Duodenal mucosa (tissue), 2 donors: ENCODE measurements around the gene FLII.
A peak's percentile ranks its signal among the peaks of the same experiment; 100 is the strongest.
"Not testable (repeated sequence)": the region's sequence is repeated elsewhere in the genome, so short reads cannot be mapped to it uniquely, and the experiment has no call there.

Experiments used
- H3K27ac ChIP-seq: one replicate; pipeline ENCODE4 v1.7.0; 2013; ENCODE audit warnings: low read depth, low read length
- H3K27me3 ChIP-seq, 2 donors: one replicate each; pipeline ENCODE4 v1.7.0; 2013; ENCODE audit warnings: low read length in 2 of 2, control low read depth in 1 of 2; ENCODE audit not compliant: insufficient read depth in 2 of 2, control insufficient read depth in 1 of 2
- H3K36me3 ChIP-seq, 2 donors: one replicate each; pipeline ENCODE4 v1.7.0; 2013; ENCODE audit warnings: low read length in 2 of 2, control low read depth in 1 of 2; ENCODE audit not compliant: insufficient read depth in 2 of 2, control insufficient read depth in 1 of 2
- H3K4me1 ChIP-seq, 2 donors: one replicate each; pipeline ENCODE4 v1.7.0; 2013; ENCODE audit warnings: low read length in 2 of 2, control low read depth in 1 of 2; ENCODE audit not compliant: insufficient read depth in 2 of 2, control insufficient read depth in 1 of 2
- H3K4me3 ChIP-seq, 2 donors: one replicate each; pipeline ENCODE4 v1.7.0; 2013; ENCODE audit warnings: low read length in 2 of 2, low read depth in 1 of 2
- H3K9ac ChIP-seq, 2 donors: one replicate each; pipeline ENCODE4 v1.7.0; 2013; ENCODE audit warnings: low read length in 2 of 2, low read depth in 1 of 2
- H3K9me3 ChIP-seq, 2 donors: one replicate each; pipeline ENCODE4 v1.7.0; 2013; ENCODE audit warnings: low read length in 2 of 2, control low read depth in 1 of 2; ENCODE audit not compliant: control insufficient read depth in 1 of 2

Gene FLII

GRCh38 chr17:18224387-18225120 is 34.0 kb downstream of the FLII start:
- no peaks in the 10 kb centered on the region for H3K36me3 ChIP-seq
- H3K4me3 ChIP-seq: peak overlapping the region; percentile 27 to 63
- no peak overlapping the region for H3K27ac ChIP-seq
- no peaks in the 10 kb centered on the region for H3K27me3 ChIP-seq
- peak overlapping the region in 1 of 2 donors; percentile 21 for H3K9ac ChIP-seq
- H3K4me1 ChIP-seq: peaks cover 8 to 15% of the 10 kb centered on the region in 2 donors
- no peaks in the 10 kb centered on the region for H3K9me3 ChIP-seq

- H3K9ac ChIP-seq: no peak overlapping the region
- no peaks in the 10 kb centered on the region for H3K27me3 ChIP-seq
- no peak overlapping the region for H3K4me3 ChIP-seq
- H3K36me3 ChIP-seq: no peaks in the 10 kb centered on the region
- H3K9me3 ChIP-seq: no peaks in the 10 kb centered on the region
- H3K4me1 ChIP-seq: peaks cover 11 to 15% of the 10 kb centered on the region in 2 donors
- H3K27ac ChIP-seq: no peak overlapping the region
These were observed 34.5 kb downstream of the FLII start for GRCh38 chr17:18224053-18224386.

GRCh38 chr17:18218756-18219415 is 39.7 kb downstream of the FLII start:
- Histone ChIP-seq H3K4me1 (peaks cover 0 to 8% of the 10 kb centered on the region in 2 donors), H3K27ac (no peak overlapping the region), H3K9me3 (no peaks in the 10 kb centered on the region), H3K9ac (no peak overlapping the region), H3K36me3 (no peaks in the 10 kb centered on the region), H3K27me3 (no peaks in the 10 kb centered on the region), H3K4me3 (no peak overlapping the region)

- Histone ChIP-seq H3K9ac (no peak overlapping the region), H3K27me3 (no peaks in the 10 kb centered on the region), H3K27ac (no peak overlapping the region), H3K4me1 (peaks cover 0 to 8% of the 10 kb centered on the region in 2 donors), H3K36me3 (no peaks in the 10 kb centered on the region), H3K9me3 (no peaks in the 10 kb centered on the region), H3K4me3 (no peak overlapping the region)
These were observed 41.0 kb downstream of the FLII start for GRCh38 chr17:18217412-18218015.

GRCh38 chr17:18216906-18217305 is 41.6 kb downstream of the FLII start:
- H3K9ac ChIP-seq, H3K27ac ChIP-seq, H3K4me3 ChIP-seq, H3K27me3 ChIP-seq, H3K4me1 ChIP-seq, H3K36me3 ChIP-seq, H3K9me3 ChIP-seq: not testable (repeated sequence)

DNA sequence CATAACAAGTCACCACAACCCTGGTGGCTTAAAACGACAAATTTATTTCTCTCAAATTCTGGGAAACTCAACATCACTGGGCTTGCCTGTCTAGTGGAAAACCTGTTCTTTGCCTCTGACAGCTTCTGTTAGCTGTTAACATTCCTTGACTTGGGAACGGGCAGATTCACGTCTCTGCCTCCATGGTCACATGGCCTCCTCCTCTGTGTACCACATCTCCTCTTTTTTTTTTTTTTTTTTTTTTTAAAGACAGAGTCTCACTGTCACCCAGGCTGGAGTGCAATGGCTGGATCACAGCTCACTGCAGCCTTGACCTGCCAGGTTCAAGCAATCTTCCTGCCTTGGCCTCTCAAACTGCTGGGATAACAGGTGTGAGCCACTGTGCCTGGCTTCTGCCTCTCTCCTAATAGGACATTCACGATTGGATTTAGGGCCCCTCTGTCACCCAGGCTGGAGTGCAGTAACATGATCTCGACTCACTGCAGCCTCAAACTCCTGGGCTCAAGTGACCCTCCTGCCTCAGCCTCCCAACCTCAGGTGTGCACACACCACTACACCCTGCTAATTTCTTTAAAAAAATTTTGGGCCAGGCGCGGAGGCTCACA is 44.8 kb downstream of the FLII start:
- no peak overlapping the region for H3K9ac ChIP-seq
- no peaks in the 10 kb centered on the region for H3K9me3 ChIP-seq
- no peak overlapping the region for H3K27ac ChIP-seq
- no peak overlapping the region for H3K4me3 ChIP-seq
- H3K36me3 ChIP-seq: peaks cover 21 to 24% of the 10 kb centered on the region in 2 donors
- H3K4me1 ChIP-seq: peaks cover 0 to 2% of the 10 kb centered on the region in 2 donors
- H3K27me3 ChIP-seq: no peaks in the 10 kb centered on the region

DNA sequence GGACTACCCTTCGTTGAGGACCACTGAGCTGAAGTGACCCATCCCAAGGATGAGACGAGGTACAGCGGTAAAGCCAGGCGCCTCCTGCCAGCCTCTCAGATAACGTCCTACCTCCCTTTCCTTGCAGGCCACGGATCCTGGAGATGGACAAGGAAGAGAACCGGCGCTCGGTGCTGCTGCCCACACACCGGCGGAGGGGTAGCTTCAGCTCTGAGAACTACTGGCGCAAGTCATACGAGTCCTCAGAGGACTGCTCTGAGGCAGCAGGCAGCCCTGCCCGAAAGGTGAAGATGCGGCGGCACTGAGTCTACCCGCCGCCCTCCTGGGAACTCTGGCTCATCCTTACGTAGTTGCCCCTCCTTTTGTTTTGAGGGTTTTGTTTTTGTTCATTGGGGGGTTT is 50.4 kb downstream of the FLII start:
- Histone ChIP-seq H3K9me3 (no peaks in the 10 kb centered on the region), H3K36me3 (peaks cover 42 to 74% of the 10 kb centered on the region in 2 donors), H3K27ac (no peak overlapping the region)

GRCh38 chr17:18206962-18207361 is 51.6 kb downstream of the FLII start:
- Histone ChIP-seq H3K4me3 (no peak overlapping the region), H3K4me1 (peaks cover 0 to 4% of the 10 kb centered on the region in 2 donors), H3K27me3 (no peaks in the 10 kb centered on the region), H3K9ac (no peak overlapping the region), H3K36me3 (peaks cover 42 to 79% of the 10 kb centered on the region in 2 donors), H3K9me3 (no peaks in the 10 kb centered on the region), H3K27ac (no peak overlapping the region)

More for the DNA sequence above, 50.4 kb downstream of the FLII start:
- no peak overlapping the region for H3K4me3 ChIP-seq
- peaks cover 0 to 1% of the 10 kb centered on the region in 2 donors for H3K4me1 ChIP-seq
- no peak overlapping the region for H3K9ac ChIP-seq
- H3K27me3 ChIP-seq: no peaks in the 10 kb centered on the region

DNA sequence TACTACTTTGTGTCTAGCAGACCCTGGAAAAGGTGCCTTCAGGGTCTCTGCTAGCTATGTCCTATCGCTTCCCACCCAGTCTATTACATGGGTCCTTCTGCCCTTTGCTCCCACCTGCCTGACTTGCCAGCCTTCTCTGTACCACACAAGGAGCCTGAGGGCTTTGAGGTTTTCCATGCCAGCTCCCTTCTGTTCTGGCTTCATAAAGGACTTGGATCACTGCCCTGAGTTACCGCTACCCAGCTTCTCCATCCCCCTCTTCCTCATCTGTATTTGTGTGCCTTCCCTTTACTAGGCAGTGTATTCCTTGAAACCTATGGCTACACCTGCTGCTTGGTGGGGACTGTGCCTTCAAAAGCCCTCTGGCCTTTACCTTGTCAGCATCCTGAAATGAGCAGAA is 52.7 kb downstream of the FLII start:
- Histone ChIP-seq H3K27ac (no peak overlapping the region), H3K27me3 (no peaks in the 10 kb centered on the region), H3K4me3 (no peak overlapping the region), H3K9me3 (no peaks in the 10 kb centered on the region), H3K9ac (no peak overlapping the region), H3K4me1 (peaks cover 0 to 4% of the 10 kb centered on the region in 2 donors), H3K36me3 (peaks cover 40 to 83% of the 10 kb centered on the region in 2 donors)

DNA sequence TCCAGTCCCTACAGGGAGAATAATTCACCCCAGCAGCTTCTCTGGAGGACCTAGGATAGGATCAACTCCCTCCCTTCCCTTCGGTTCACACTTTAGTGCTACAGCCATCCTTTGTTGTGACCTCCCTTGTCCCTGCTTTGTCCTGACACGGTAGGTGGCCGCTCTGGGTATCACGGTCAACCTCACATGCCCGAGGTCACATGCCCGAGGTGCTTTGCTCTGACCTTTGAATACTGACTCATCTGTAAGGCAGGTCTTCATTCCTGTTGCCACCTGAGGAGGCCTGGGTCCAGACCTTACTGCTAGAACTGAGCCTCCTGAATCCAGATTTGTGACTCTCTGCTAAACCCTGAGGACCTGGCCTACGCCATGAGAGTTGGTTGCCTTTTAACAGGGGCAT is 55.2 kb downstream of the FLII start:
- Histone ChIP-seq H3K4me1 (peaks cover 5 to 7% of the 10 kb centered on the region in 2 donors), H3K27me3 (no peaks in the 10 kb centered on the region), H3K36me3 (peaks cover 22 to 79% of the 10 kb centered on the region in 2 donors), H3K4me3 (no peak overlapping the region), H3K9me3 (no peaks in the 10 kb centered on the region), H3K27ac (no peak overlapping the region), H3K9ac (no peak overlapping the region)
